ENCODE data around the gene EZR.

Gene EZR

DNA sequence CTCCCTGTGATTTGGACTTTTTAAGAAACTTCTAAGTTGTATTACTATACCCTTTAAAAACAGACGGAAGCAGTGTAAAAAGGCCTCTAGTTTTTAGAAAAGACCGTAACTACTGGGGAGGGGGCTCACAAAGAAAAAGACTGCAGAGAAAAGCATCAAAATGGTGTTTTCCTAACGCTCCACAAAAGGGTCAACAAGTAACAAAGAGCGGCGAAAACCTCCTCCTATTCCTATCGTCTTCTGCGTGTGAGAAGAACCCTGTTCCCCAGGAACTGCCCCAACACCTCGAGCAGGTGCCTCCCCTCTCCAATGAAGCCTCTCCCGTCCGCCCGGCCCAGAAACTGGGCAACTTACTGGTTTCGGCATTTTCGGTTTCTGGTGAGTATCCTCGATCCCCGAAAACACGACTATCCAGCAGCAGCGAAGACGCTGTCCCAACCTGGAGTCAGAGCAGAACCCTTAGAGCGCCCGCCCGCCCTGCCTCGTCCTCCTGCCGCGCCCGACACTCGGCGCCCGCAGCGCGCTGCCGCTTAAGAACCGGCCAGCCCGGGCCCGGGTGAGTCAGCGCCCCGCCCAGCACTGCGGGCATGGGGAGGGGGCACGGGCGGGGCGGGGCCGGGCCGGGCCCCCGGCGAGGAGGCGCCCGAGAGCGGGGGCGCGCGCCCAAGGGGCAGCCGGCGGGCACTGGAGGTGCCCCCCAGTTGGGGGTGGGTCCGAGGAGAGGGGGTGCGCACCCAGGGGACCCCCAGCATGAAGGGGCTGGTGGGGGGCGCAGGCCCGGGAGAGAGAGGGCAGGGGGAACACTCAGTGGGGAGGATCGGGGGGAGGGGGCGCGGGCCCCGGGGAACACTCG is 1.2 kb downstream of the EZR start:
- DNase-seq = peak; percentile 63 to 70

DNA sequence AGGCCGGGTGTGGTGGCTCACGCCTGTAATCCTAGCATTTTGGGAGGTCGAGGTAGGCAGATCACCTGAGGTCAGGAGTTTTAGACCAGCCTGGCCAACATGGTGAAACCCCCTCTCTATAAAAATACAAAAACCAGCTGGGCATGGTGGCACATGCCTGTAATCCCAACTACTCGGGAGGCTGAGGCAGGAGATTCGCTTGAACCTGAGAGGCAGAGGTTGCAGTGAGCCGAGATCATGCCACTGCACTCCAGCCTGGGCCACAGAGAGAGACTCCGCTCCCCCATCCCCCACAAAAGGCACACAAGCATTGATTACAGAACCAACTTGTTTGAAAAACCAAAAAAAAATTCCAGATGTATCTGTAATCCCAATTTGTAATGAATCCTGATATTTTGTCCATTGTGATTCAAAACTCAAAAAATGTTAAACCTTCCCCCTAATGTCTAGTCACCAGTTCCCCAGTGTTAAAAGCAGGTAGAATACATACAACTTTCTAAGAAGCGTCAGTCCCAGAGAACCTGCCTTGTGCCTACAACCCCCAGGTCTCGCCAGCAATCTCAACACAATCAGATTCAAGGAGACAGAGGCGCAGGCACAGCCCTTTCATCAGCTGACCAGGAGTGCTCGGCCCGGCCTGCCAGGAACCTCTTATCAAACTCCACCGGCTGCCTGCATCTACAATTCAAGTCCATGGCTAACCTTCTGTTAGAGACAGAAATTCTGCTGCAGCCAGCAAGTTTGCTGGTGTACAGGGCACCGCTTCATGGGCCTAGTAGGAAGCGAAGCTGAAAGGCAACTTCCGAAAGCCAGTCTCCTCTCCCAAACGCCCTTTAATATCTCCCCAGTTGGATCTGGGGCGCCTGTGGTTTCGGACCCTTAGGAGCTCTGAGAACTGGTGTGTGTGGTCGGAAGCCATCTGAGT is 2.1 kb downstream of the EZR start:
- DNase-seq = peak in 1 of 2 experiments; percentile 39

DNA sequence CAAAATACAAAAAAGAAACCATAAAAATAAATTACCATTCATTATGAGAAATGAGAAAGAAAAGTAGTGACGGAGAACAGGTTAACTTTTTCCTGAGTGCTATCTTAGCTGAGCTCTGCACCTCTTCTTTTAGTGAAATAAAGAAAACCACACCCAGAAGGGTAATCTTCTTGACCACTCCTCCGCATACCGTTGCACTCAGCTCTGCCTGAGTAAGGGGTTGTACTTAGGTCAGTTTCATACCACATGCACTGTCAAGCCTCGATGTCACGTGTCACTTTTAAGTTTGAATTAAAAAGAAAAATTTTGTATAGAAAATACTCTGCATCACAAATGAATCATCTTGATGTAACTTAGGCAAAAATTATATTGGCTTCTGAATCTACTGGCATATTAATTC is 2.8 kb downstream of the EZR start:
- no peak for DNase-seq

DNA sequence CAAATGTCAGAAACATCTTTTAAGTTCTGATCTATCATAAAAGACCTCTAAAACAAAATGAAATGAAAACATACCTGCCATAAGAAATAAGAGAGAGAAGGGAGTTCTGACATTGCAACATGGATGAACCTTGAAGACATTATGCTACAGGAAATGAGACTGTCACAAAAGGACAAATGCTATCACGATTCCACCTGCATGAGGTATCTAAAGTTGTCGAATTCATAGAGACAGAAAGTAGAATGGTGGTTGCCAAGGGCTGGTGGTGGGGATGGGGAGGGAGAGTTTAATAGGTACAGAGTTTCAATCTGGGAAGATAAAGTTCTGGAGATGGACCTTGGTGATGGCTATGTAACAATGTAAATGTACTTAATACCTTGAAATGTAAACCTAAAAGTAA is 3.3 kb downstream of the EZR start:
- no peak for DNase-seq

DNA sequence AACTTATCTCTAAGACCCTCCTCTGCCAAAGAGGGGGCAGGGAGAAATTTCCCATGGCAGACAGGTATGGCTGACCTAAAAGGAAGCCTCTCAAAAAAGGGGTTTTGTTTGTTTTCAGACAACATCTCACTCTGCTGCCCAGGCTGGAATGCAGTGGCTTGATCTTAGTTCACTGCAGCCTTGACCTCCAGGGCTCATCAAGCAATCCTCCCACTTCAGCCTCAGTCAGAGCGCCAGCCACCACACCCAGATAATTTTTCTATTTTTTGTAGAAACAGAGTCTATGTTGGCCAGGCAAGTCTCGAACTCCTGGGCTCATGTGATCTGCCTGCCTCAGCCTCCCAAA is 3.8 kb downstream of the EZR start:
- DNase-seq = no peak

DNA sequence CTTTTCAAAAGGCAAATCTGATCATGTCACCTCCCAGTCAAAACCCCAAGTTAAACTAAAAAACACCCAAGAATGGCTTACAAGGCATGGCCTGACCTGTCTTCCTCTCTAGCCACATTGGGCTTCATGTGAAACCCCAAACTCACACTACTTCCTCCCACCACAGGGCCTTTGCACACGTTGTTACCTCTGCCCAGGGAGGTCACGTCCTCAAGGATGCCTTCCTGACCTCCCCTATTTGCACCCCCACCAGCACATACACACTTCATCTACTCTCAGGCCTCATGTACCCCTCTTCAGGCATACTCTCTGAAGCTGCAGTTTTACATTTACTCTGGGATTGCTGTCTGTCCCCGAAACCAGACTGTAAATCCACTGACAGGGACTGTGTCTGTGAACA is 6.1 kb downstream of the EZR start:
- no peak for DNase-seq

DNA sequence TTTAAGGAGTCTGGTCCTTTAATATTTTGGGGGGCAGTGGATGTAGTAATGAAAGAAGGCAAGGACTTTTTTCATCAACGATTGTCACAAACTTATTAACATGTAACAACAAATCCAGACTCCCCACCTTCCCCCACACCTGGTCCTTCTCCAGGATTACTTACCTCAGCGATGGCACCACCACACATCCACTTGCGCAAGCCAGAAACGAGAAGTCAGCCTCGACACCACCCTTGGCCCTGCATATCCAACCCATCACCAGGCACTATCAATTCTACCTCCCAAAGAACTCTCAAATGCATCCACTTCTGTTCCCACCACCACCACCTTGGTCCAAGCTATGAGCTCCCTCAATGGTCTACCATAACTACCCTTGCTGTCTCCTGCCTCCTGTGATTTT is 6.6 kb downstream of the EZR start:
- DNase-seq = no peak

DNA sequence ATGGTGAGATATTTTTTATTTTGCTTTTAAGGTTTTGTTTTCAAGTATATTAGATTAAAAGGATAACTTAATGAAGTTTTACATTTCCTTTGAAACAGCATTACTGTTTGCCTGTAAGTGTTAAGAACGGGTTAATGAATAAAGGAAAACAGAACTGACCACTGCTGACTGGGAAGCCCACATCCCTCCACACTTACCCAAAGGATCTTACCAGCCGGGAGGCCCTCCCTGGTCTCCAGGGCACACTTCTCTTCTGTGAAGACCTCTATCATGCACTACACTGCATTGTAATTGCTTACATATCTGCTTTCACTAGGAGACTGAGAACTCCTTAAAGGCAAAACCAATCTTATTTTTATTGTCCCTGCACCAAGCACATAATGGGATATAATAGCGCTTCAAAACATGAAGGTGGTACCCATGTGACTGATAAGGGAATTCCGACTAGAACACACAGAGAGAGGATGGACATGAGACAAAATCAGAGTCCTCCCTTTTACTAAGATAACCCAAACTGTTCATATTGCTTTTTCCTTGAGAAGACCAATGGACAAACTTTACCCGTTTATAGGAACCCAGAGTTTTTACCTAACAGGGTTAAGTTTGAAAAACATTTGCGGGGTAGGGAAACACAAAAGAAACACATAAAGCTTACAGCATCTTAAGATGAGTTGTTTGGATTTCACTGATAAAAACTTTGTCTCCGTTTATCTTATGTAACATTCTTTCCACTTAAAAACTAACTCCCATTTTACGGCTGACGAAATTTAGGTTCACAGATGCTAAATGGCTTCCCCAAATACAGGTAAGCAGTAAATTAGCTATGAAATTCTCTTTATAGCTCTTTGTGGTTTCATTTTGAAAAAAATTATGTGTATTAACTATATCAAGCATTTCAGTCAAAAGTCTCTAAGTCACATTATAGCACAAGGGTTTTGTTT is 8.7 kb downstream of the EZR start:
- DNase-seq = no peak

DNA sequence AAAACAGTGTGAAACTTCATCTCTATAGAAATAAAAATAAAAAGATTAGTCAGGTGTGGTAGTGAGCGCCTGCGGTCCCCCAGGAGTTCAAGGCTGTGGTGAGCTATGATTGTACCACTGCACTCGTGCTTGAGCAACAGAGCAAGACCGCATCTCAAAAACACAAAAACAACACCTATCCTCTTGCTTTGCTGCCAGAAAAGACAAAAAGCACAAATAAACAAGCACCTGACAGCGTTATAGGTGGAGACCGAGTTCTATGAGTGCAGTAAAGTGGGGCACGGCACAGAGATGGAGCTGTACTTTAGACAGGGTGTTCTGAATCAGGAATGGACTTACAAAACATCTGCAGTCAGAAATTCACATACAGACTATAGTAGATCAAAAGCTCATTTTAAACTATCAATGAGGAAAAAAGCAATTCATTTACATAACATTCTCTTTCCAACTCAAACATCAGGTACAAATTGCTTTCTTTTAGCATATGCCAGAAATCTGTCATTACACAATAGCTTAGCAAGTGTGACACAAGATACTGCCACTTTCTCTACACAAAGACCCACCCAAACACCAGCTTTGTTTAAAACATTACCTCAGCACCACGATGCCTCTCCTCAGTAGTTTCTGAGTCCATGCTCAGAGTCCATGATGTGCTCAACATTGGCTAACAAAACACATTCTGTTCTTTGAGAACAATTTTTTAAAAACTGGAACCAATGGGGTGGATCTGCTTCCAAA is 10.1 kb downstream of the EZR start:
- no peak for DNase-seq

DNA sequence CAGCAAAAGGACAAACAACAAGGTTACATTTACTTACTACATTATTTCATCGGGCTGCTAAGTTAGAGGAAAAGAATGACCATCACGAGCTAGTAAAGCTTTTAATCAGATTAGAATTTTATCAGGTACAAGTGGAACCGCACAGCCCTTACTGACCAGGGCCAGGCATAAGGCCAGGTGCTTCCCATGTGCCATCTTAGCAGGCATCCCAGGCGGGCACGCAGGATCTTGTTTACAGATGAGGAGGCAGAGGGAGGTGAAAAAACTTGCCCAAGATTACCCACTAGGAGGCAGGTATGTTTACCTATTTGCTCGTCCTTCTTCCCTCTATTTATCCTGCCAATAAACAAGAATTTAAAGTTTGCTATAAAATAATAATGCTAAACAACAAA is 10.7 kb downstream of the EZR start:
- DNase-seq = no peak

DNA sequence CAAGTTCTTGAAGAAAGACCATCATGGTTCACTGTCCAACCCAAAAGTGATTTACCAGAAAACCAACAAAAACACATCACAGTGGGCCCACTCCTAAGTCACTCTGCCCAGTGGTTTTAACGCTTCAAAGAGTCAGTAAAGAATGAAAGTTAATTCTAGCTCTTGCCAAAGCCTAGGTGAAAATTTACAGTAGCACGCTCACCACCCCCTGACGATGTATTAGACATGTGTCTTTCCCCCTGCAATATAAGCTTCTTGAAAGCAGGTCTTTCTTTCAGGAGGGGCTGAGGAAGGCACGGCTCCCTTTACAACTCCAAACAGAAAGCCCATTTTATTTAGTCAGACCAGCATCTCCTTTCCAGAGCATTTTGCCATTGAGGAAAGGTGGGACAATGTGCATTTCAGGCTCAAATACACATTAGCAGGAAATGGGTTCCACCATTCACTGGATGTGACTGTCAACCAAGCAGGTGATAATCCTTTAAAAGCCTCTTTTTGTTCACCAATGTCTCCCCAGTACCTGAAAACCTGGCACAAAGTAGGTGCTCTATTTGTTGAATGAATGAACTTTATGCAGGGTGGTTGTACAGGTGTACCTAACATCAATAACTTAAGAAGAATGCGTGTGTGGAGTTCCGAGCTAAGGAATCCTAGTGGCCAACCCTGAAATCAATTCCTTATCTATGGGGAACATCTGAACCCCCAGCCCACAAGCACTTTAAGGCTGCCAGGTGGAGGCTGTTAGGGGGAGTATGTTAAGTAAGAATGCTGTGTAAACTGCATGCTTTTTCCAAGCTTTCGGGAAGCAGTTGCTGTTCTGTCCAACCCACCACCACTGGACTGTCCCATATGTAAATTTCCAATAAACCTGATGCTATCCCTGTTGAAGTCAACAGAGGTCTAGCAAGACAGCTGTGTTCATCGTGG is 11.4 kb downstream of the EZR start:
- DNase-seq = no peak

DNA sequence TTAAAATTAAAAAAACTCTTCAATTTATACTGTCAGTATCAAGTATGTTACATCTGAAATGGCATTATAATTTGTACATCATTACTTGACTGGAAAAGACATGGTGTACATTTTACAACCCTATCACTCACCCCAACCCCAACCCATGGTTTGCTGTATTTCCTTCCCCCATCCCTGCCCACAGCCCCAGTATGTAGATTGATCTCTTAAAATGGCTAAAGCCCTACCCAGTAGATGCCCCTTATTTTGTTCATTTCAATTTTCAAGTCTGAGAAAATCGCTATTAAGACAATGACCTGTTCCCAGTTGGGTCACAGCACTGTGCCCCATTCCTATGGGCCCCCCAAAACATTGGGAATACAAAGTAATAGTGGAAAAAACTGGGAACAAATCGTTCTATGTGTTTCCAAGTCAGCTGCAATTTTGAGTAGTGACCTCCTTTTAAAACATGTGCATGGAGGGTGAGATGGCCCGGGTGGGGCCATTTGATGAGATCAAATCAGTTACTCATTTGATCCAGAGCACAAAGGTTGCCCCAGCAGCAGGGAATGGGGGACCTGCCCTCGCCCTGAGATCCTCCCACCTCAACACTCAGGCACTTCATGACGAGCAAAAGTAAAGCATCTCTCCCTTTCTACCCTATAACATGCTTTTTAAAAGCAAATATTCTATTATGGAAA is 13.3 kb downstream of the EZR start:
- DNase-seq = no peak

DNA sequence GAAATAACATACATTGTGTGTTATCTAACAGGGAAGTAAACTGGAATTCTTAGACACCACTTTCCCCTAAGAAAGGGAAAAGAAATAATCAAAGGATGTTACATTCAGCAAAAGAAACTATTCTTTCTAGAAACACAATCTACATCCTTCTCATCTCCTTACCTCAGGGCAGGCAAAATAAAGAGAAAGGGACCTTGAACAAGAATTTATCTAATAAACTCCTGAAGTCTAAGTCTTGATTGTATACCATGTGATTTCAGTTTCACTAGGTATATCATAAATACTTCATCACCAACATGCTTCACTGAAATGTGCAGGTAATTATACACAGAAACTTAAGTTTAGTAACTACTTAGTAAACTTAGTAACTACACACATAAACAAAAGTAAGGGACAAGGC is 15.0 kb downstream of the EZR start:
- DNase-seq = no peak

DNA sequence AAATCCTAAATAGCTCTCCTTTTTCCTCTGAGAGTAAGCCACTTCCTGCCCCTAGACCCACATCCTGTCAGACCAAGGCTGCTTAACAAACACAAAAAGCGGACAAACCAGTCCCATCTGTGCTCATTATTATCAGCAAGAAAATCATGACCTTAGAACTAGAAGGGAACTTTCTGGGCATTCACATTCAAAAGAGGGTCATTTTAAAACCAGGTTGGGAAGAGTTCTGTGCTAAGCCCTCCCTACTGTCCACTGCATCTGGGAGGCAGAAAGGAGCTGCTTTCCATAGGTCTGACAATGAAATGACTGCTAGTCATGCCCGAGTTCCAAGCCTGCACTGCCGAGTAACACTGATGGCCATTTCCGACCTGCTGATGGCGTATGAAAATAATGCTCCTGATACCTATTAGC is 15.4 kb downstream of the EZR start:
- peak; percentile 83 to 86 for DNase-seq

DNA sequence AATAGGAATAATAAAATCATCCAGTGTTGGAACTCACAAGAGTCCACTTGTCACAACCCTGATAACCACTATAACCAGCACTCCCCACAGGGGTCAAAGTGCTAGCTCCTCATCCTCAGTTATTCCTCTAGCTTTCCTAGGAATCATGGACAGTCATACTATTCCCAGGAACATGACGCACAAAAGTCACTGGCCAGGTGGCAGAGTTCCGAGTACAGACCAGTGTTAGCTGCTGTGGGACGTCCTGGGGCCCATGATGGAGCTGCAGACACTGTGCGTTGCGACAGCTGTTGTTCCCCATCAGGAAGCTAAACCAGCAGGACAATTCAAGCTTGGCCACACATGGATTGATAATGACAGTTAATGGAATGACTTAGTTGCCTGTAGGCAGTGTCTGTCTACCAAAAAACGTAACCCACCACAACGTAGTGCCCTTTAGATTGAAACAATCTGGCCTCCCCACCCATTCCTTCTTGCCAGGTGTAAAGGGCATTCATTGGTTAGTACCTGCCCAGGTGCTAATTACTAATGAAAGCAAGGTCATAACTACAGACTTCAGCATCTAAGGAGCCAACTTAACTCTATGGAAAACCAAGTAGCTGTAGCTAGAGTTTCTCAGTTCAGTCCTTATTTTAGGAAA is 17.4 kb downstream of the EZR start:
- DNase-seq = no peak

DNA sequence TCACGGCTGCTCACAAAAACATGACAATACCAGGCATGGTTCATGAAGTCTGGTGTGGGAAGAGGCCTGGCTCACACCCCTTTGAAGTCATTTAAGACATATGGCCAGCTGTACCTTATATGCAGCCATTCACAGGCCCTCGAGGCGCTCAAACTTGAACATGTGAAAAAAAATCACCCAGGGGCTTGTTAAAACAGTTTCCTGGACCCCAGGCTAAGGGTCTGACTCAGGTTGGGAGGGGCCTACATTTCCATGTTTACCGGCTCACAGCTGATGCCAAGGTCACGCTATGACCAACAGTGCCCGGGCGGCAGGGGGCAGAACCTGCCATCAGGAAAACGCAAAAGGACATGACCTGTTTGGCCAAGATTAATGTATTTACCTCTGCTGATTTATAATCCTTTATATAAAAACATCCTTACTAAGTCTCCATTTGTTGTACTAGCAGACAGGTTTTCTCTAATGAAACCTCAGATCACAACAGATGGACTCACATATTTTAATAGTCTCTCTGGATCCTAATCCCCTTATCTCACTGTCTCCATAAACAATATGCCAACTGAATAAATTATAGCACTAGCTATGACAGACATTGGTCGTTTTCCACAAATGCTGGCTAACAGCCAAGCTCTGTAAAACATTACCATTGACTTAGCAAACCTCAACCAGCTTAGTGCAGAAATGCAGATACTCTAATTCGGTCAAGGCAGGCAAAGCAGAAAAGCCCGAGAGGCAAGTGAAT is 19.9 kb downstream of the EZR start:
- no peak for DNase-seq

DNA sequence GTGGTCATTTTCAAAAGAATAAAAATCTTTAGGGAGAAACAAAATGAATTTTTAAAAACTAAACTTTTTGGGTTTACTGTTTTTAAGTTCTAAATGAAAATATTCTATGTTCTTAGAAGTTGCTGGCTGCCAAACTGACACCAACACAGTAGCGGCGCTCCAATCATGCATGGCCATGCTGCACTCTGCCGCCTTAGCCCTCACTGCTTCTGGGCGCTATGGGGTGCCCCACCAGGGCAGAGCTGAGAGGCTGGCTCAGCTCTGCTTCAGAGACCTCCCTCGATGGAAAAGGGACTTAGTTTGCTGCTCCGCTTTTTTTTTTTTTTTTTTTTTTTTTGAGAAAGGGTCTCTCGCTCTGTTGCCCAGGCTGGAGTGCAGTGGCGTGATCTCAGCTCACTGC is 20.9 kb downstream of the EZR start:
- no peak for DNase-seq

DNA sequence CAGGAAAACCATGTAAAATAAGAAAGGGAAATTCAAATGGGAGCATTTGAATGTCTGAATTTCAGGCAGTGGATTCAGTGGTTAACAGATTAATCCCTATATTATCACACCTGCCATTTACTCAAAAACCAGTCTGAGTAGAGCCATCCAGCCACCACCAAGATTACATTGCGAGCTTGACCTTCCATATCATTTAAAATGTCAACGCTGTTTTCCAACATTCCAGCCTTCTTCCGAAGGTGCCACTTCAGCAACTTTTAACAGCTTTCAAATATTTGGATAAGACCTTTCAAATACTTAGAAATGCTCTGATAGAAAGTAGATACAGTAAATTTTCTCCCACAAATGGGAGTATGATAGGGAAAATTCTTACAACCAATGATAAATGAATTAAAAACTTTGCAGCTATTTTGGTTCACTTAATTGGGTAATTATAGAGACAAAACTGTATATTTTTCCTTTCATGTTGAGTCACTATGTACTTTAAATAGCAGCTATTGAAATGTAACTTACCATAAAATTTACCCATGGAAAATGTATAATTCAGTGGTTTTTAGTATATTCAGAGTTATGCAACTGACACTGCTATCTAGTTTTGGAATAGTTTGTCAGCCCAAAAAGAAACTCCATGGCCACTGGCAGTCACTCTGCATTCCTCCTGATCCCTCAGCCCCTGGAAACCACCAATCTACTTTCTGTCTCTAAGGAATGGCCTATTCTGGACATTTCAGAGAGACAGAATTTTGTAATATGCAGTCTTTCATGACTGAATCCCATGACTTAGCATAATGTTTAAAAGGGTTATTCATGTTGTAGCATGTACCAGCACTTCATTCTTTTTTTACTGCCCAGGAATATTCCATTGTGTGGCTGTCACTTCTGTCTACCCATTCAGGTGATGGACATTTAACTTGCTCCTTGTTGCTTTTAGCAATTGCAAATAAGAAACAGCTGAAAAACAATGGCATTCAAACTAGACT is 21.5 kb downstream of the EZR start:
- no peak for DNase-seq

All from AML-193 (cell line).